OCI-LY1 (cell line): ENCODE measurements around the gene DSE.

Experiments used
- H2AFZ ChIP-seq: fragments of 200-600 bp; sonication (generic), shearing (Covaris generic); 2 replicates; pipeline ENCODE4 v1.6.0; 2014; ENCODE audit warnings: antibody characterized with exemption, mild to moderate bottlenecking, low read length
- H3F3A ChIP-seq: fragments of 200-600 bp; sonication (generic), shearing (Covaris generic); 2 replicates; pipeline ENCODE4 v1.6.0; 2014; ENCODE audit warnings: mild to moderate bottlenecking, antibody characterized with exemption, low read length, moderate library complexity; ENCODE audit not compliant: insufficient read depth
- H3K27ac ChIP-seq: fragments of 200-600 bp; sonication (generic); 2 replicates; pipeline ENCODE4 v1.5.1; 2014; ENCODE audit warnings: low read length, mixed run types, mild to moderate bottlenecking, low read depth; ENCODE audit not compliant: poor library complexity, severe bottlenecking
- H3K27me3 ChIP-seq: fragments of 200-600 bp; sonication (generic); 2 replicates; pipeline ENCODE4 v1.6.0; 2014; ENCODE audit warnings: antibody characterized with exemption, mild to moderate bottlenecking, low read length, moderate library complexity; ENCODE audit not compliant: insufficient read depth
- H3K36me3 ChIP-seq: fragments of 200-600 bp; sonication (generic); 2 replicates; pipeline ENCODE4 v1.6.1; 2014; ENCODE audit warnings: mild to moderate bottlenecking, antibody characterized with exemption, low read length, moderate library complexity, mixed read lengths; ENCODE audit not compliant: insufficient read depth
- H3K4me1 ChIP-seq: fragments of 200-600 bp; sonication (generic); 2 replicates; pipeline ENCODE4 v1.5.1; 2014; ENCODE audit warnings: mild to moderate bottlenecking, low read length, moderate library complexity; ENCODE audit not compliant: insufficient read depth, severe bottlenecking
- H3K4me2 ChIP-seq: fragments of 200-600 bp; sonication (generic), shearing (Covaris generic); 2 replicates; pipeline ENCODE4 v1.6.1; 2014; ENCODE audit warnings: low read length
- H3K4me3 ChIP-seq: fragments of 200-600 bp; sonication (generic); 2 replicates; pipeline ENCODE4 v1.5.1; 2014; ENCODE audit warnings: low read length, low read depth, mild to moderate bottlenecking, mixed read lengths; ENCODE audit not compliant: poor library complexity, severe bottlenecking
- H3K79me2 ChIP-seq: fragments of 200-600 bp; shearing (Covaris generic); 2 replicates; pipeline ENCODE4 v1.6.1; 2016; ENCODE audit warnings: mixed run types, low read length, mixed read lengths; ENCODE audit not compliant: insufficient read depth
- H3K9ac ChIP-seq: fragments of 200-600 bp; sonication (generic), shearing (Covaris generic); 2 replicates; pipeline ENCODE4 v1.6.1; 2014; ENCODE audit warnings: mild to moderate bottlenecking, low read length, mixed read lengths
- H3K9me2 ChIP-seq: fragments of 200-600 bp; sonication (generic), shearing (Covaris generic); 2 replicates; pipeline ENCODE4 v1.6.1; 2014; ENCODE audit warnings: low read depth, mild to moderate bottlenecking, low read length, mixed read lengths
- H3K9me3 ChIP-seq: fragments of 200-600 bp; shearing (Covaris generic); 2 replicates; pipeline ENCODE4 v1.6.1; 2014; ENCODE audit warnings: low read length, mixed read lengths
- H4K20me1 ChIP-seq: fragments of 200-600 bp; sonication (generic), shearing (Covaris generic); 2 replicates; pipeline ENCODE4 v1.6.0; 2016; ENCODE audit warnings: mild to moderate bottlenecking, low read length; ENCODE audit not compliant: insufficient read depth
- CTCF ChIP-seq: fragments of 200-600 bp; sonication (generic), shearing (Covaris generic); IDR thresholded peaks from 2 replicates; pipeline ENCODE4 v1.5.1; 2017; ENCODE audit warnings: mild to moderate bottlenecking, antibody characterized with exemption, low read length, moderate library complexity, mixed read lengths
- EZH2 ChIP-seq: fragments of 200-600 bp; sonication (generic), shearing (Covaris generic); IDR thresholded peaks from 2 replicates; pipeline ENCODE4 v1.8.0; 2017; ENCODE audit warnings: borderline replicate concordance, mixed run types, mild to moderate bottlenecking, antibody characterized with exemption, low read length, moderate library complexity, mixed read lengths

Gene DSE

GRCh38 chr6:116359835-116360234 lies 10.9 kb upstream of the DSE start:
- Histone ChIP-seq H3K9ac (no peak overlapping the region), H3K27ac (no peak overlapping the region), H3K9me3 (no peaks in the 10 kb centered on the region), H3F3A (no peaks in the 10 kb centered on the region), H3K36me3 (no peaks in the 10 kb centered on the region), H2AFZ (no peak overlapping the region), H3K27me3 (no peaks in the 10 kb centered on the region), H3K9me2 (no peaks in the 10 kb centered on the region), H3K4me1 (no peaks in the 10 kb centered on the region), H3K4me2 (no peak overlapping the region), H3K79me2 (no peaks in the 10 kb centered on the region), H3K4me3 (no peak overlapping the region), H4K20me1 (no peaks in the 10 kb centered on the region)
- no peak for TF ChIP-seq CTCF
- TF ChIP-seq EZH2, result no peak

- Histone ChIP-seq H4K20me1 (no peaks in the 10 kb centered on the region), H3K27ac (no peak overlapping the region), H2AFZ (no peak overlapping the region), H3K4me2 (no peak overlapping the region), H3K27me3 (no peaks in the 10 kb centered on the region), H3F3A (no peaks in the 10 kb centered on the region), H3K4me3 (no peak overlapping the region), H3K79me2 (no peaks in the 10 kb centered on the region), H3K36me3 (no peaks in the 10 kb centered on the region), H3K9ac (no peak overlapping the region), H3K9me3 (no peaks in the 10 kb centered on the region), H3K9me2 (no peaks in the 10 kb centered on the region), H3K4me1 (no peaks in the 10 kb centered on the region)
- no peak for TF ChIP-seq EZH2
- no peak for TF ChIP-seq CTCF
These were observed 8.5 kb upstream of the DSE start for GRCh38 chr6:116362276-116362675.

- no peak overlapping the region for H2AFZ ChIP-seq
- H3K36me3 ChIP-seq, result no peaks in the 10 kb centered on the region
- no peak overlapping the region for H3K27ac ChIP-seq
- no peaks in the 10 kb centered on the region for H3K4me1 ChIP-seq
- no peaks in the 10 kb centered on the region for H3K9me2 ChIP-seq
- no peak overlapping the region for H3K9ac ChIP-seq
- no peaks in the 10 kb centered on the region for H3F3A ChIP-seq
- H3K4me2 ChIP-seq, result no peak overlapping the region
- no peak for TF ChIP-seq EZH2
- no peak for TF ChIP-seq CTCF
- H3K79me2 ChIP-seq, result no peaks in the 10 kb centered on the region
- H3K4me3 ChIP-seq, result no peak overlapping the region
- H4K20me1 ChIP-seq, result no peaks in the 10 kb centered on the region
- no peaks in the 10 kb centered on the region for H3K9me3 ChIP-seq
- H3K27me3 ChIP-seq, result no peaks in the 10 kb centered on the region
These were observed 7.0 kb upstream of the DSE start for GRCh38 chr6:116363759-116364158.
